NCI-H1436 (cell line): ENCODE results near the gene CASP10.
A peak's percentile ranks its signal among the peaks of the same experiment; 100 is the strongest.

Experiments
- DNase-seq: peaks from one replicate; lab custom pipeline; 2025; lab: John Stamatoyannopoulos, UW

CASP10 gene

DNA sequence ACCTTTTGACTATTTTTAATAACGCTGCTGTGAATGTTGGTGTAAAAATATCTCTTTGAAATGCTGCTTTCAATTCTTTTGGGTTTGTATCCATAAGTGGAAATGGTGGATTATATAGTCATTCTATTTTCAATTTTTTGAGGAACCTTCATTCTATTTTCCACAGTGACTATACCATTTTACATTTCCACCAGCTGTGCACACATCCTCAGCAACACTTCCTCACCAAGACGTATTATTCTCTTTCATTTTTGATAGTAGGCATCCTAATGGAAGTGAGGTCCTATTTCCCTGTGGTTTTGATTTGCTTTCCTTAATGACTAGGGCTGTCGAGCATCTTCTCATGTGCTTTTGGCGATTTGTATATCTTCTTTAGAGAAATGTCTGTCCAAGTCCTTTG, 14.8 kb downstream of the CASP10 start:
- no peak for DNase-seq

GRCh38 chr2:201199847-201200246, 16.9 kb downstream of the CASP10 start:
- DNase-seq: no peak

DNA sequence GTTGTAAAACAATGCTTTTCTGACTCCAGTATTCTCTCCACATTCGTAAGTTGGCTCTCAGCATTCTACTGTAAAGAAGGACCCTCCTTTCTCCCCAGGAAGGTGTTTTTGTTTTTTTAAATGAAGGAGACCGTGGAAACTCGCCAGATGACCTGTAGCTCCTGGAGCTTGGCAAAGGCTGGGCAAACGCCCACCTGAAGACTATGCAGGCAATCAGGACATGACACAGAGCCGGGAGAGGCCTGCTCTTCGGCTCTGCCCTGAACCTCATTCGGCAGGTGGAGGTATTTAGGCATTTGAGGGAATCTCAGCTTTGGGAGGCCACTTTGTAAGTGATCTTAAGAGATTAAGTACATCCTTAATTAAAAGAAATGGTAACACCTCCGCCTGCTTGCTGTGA, 17.4 kb downstream of the CASP10 start:
- DNase-seq: no peak

DNA sequence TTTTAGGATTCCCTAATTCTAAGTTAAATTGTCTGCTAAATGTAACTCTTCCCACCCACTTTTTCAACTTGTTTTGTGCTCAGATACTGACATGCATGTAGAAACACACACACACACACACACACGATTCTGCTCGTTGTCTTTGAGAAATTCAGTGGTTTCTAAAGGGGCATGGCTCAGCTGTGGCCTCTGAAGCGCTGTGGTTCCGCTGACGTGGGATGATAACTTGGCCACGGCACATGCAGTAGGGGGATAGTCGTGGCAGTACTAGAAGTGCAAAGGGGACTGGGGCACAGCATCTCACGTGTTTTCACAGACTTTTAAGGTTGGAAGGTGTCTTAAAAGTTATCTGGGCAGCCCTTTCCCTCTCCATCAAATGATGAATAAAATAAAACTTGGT, 18.4 kb downstream of the CASP10 start:
- DNase-seq: no peak

DNA sequence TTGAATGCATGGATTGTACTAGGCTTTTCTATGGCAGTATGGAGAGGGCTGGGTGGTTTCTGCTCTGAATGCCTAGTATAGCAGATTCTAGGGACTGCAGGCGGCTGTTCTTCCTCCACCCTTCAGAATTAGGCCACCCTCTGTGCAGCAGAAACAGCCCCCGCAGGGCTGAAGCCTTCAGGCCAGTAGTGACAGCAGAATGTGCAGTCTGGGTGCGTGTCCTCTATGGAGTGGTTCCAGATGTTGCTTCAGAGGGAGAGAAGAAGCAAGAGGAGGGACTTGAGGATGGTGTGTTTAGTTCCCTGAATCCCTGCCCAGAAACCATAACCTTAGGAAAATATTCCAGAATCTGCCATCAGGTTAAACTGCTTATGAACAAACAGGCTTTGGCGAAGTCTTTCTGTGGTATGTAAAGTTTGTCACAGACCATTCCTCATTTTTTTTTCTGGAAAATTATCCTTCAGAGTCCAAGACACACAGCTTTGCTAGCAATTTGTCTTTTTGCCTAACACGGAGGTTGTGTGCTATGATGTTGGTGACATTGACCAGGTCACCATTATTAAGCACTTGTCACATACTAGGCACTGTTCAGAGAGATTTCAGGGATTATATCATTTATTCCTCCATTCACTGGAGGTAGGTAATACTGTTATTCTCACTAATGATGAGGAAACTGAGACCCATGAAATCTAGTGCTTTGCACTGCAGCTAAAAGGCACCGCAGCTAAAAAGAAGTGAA, 21.1 kb downstream of the CASP10 start:
- no peak for DNase-seq

DNA sequence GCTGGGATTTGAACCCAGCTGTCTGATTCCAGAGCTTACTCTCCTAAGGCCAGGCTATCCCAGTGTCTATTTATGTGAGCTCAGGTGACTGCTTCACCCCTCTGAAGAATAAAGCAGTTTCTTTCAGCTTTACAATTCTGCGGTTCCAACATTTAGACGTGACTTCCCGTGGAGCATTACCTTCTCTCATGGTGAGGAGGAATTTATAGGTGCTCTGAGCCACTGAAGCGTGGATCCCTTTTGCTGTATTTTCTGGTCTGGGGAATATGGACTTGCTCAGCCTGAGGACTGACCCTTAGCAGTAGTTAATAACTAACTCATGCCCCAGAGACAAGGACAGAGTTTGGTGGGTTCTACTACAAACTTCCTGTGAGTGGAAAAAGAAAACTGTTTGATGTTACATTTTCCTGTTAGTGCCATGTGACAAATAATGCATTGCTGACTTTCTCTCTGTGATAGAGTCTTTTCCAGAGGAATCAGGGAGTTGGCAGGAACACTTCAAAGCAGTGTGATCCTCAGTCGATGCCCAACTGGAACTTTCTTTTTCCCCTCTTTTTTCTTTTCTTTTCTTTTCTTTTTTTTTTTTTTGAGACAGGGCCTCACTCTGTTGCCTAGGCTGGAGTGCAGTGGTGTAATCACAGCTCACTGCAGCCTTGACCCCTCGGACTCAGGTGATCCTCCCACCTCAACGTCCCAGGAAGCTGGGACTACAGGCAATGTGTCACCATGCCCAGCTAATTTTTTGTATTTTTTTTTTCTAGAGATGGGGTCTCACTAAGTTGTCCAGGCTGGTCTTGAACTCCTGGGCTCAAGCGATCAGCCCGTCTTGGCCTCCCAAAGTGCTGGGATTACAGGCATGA, 21.9 kb downstream of the CASP10 start:
- DNase-seq: no peak

DNA sequence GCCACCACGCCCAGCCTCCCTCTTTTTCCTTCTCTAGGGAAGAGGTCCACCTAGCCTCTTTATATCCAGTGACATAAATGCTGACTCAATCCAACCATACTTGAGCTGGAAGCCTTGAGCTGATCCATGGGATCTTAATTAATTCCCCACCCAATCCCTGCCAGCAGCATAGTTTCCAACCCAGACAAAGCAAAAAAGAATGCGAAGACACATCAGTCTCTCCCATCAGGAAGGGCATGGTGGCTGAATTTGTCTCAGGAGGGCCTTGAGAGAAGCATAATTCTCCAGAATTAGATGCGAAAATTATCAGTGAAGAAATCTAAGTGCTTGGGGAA, 22.5 kb downstream of the CASP10 start:
- DNase-seq: no peak

GRCh38 chr2:201208563-201209252, 25.8 kb downstream of the CASP10 start:
- no peak for DNase-seq

- no peak for DNase-seq
Measured at GRCh38 chr2:201215963-201216362, 33.0 kb downstream of the CASP10 start.

DNA sequence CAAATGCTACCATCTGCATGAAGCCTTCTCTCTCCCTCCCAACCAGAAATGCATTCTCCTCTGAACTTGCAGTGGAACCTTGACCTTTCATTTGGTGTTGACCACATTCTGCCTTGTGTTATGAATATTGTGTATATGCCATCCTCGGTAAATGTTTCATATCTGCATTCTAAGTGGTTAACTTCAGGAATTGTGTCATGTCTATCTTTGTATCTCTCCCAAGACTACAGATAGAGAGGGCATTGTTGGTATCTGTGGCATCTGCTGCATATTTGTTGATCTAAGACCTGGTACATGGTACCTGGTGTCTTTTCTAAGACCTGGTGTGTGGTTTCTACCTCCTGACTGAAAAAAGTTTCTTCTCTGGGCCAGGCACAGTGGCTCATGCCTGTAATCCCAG, 34.0 kb downstream of the CASP10 start:
- no peak for DNase-seq

DNA sequence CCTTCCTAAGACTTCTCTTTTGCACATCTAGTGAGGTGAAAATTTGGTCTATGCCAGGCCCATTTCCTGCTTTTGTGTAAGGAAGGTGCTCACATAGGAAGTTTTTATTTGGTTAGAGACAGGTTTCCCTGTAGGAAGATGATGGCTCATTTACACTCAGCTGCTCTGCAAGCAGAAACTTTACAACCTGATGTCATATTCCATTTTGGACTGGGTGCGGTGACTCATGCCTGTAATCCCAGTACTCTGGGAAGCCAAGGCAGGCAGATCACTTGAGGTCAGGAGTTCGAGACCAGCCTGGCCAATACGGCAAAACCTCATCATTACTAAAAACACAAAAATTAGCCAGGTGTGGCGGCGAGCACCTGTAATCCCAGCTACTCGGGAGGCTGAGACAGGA, 35.8 kb downstream of the CASP10 start:
- DNase-seq: no peak

DNA sequence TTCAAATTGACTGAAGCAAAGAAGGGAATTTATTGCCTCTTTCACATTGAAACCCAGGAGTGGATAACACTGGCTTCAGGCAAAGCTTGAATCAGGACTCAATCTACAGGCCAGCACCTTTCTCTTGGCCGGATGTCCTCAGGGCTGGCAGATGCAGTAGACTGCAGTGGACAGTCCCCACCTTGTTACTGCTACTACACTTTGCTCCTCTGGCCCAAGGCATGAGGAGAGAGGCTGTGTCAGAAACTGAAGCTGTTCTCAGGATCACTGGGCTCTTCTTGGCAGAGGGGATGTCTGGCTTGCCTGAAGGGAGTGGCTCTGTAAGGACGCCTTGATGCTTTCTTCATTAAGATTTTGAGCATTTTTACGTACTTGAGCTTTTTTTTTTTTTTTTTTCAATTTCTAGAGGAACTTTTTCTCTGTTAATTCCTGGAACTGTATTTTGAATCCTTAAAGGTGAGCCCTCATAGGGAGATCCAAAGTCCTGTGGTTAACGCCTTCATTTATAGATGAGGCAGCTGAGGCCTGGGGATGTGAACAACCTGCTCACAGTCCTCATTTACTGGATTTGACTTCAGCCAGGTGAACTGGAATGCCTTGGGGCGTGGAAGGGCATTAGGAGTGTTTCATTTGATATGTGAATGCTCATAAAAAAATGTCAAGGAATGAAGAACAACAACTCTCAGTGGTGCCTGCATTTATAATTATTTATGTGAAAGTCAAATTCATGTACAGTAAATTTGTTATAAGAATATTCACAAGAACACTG, 36.6 kb downstream of the CASP10 start:
- DNase-seq: no peak

DNA sequence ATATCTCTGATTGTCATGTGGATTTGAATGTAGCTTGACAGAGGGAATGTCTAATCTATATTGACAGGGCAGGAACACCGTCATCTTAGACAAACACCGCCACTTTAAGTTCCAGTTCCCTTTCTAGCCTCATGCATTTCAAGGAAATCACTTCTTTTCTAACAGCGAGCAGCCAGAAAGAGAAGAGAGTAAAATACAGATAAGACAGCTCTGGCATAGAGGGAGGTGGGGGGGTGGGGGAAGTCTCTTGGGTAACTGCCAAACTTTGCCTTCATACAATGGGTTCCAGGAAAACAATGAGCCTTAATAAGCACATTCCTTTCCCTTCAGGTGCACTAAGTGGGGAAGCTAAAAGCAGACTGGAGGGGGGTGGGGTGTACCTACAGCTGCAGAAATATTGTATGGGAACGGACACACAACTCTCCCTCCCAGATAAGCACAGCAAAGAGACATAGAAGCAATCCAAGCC, 37.2 kb downstream of the CASP10 start:
- DNase-seq: no peak

- DNase-seq: no peak
Measured at GRCh38 chr2:201223089-201224073, 40.4 kb downstream of the CASP10 start.

- DNase-seq: no peak
Measured at GRCh38 chr2:201228271-201228911, 45.5 kb downstream of the CASP10 start.

- no peak for DNase-seq
Measured at GRCh38 chr2:201228912-201229290, 46.0 kb downstream of the CASP10 start.

DNA sequence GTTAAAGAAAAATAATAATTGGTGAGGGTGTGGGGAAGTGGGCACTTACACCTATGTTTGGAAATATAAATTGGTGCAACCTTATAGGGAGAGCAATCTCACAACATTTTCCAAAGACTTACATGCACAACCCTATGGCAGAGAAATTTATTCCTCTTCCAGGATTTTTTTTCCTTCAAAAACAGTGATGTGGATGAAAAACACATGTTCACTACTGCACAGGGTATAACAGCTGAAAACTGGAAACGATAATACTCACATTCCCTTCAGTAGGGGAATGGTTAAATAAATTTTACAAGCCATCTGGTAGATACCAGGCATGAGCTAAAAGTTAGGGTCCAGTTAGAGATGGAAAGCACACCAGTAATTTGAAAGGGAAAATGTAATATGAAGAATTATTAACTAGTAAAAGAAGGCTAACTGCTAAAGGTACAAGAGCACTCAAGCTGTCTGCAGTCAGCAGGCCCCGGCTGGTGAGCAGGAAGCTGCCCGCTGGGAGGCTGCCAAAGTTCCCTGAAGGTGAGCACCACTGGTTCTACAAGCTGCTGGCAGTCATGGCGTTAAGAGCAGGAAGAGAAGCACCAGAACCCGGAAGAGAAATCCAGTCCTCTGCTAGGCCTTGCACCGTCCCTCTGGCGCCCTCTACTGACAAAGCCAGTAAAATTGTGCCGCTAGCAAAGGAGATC, 49.0 kb downstream of the CASP10 start:
- DNase-seq: peak; percentile 89

- no peak for DNase-seq
Measured at GRCh38 chr2:201232467-201232815, 49.5 kb downstream of the CASP10 start.

DNA sequence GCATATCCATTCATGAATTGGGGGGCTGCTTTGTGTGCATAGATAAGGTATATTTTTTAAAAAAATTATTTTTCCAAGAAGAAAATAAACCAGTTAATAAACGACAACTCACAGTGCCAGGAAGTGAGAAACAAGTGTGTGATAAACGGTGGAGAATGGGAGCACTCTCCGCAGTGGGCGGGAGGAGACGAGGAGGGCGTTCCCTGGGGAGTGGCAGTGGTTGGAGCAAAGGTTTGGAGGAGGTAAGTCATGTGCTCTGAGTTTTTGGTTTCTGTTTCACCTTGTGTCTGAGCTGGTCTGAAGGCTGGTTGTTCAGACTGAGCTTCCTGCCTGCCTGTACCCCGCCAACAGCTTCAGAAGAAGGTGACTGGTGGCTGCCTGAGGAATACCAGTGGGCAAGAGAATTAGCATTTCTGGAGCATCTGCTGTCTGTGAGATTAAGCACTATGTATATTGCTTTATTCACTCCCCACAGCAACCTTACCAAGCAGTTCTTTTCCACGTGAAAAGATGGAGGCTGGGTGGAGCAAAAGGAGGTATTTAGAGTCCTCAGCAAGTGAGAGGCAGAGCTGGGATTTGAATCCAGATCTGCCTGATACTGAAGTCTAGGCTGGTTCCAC, 50.4 kb downstream of the CASP10 start:
- DNase-seq: peak; percentile 90
